Activated CD4-positive, alpha-beta T cell treated with anti-CD3 and anti-CD28 coated beads, Interleukin-2, amount 50 U/mL, for 4 hours (primary cell): Measurements from ENCODE around the gene PKHD1.

ENCODE experiments used
- DNase-seq, 2 experiments: peaks; one replicate each; pipeline ENCODE4 v3.0.0-alpha.2; 2020

The PKHD1 gene

DNA sequence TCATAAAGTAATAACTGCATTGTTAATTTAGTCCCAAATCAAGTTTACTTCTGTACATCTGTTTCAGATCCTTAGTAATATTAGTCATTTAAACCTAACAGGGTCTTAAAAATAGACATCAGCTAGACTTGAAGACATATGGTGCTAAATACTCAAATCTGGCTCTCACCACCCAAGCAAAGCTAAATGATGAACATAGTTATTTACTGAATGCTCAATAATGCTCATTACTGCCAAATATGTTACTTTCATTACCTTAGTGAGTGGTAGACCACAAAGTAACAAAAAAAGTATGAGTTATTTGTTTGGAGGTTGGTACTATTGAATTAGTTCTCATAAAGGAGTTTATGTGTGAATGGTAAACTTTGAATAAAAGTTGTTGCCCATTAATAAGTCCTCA is 502.1 kb downstream of the PKHD1 start:
- DNase-seq: no peak

DNA sequence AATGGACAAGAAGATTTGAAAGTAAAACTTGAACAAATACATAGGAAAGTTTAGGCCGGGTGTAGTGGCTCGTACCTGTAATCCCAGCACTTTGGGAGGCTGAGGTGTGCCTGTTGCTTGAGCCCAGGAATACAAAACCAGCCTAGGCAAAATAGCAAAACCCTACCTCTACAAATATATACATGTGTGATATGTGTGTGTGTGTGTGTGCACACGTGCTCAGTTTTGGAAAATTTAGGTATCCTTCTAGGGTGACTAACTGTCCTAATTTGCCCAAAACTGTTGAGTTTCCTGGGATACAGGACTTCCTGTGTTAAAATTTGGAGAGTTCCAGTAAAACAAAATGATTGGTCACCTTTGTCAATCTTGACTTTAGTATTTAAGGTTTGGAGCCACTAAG is 503.2 kb downstream of the PKHD1 start:
- no peak for DNase-seq

DNA sequence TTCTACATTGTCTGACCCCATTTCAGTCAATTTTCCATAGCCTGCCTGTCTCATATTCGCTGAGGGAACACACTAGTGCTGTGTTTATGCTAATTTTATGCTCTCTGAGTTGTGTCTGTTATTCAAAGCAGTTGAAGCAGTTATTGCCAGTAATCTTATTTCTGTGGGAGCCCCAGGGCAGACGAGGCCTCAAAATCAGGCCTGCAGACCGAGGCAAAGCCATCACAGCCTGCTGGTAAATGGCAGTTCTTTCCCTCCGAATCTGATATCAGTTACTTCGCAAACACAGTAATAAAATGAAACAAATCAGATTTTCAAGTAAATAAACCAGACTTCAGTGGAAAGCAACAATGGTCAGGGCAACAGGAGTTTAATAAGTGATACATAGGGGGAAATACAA is 508.4 kb downstream of the PKHD1 start:
- no peak for DNase-seq

DNA sequence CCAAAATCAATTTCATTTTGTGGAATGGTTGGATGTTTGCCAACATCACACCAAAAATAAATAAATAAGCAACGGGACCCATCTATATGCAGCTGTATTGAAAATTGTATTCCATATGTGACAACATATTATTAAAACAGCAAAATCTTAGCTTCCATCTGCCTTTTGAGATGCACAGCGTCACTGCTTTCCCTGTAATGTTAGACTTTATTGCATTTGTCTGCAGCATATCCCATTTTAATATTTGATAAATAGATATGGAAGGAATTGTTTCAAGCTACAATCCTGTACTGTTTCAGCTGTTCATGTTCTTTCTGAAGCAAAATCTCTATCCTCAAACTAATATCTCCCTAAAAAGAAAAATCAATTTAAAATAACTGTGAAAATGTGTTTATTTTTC is 509.1 kb downstream of the PKHD1 start:
- no peak for DNase-seq

DNA sequence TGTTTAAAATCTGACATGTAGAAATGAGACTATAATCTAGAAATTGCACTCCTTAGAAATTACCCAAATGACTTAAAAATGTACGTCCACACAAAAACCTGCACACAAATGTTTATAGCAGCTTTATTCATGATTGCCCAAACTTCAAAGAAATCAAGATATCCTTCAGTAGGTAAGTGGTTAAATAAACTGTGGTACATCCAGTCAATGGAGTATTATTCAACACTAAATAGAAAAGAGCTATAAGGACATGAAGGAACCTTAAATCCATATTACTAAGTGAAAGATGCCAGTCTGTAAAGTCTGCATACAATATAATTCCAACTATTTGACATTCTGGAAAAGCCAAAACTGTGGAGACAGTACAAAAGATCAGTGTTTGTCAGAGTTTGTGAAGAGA is 513.4 kb downstream of the PKHD1 start:
- no peak for DNase-seq

DNA sequence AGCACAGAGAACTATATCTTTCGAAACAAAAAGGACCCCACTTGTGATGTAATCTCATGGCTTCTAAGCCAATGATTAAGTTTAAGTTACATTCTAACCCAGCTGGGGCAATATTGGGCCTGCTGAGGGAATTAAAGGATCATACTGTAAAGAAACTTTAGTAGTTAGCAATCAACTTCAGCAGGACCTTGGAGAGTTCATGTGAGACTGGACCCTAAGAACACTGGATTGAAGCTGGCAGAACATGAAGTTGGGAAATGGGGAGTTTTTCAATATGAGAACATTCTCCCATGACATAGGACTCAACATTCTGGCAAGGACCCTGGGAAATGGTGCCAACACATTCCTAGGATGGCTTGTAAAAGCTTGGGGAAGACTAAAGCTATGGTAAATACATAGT is 516.2 kb downstream of the PKHD1 start:
- DNase-seq: no peak

DNA sequence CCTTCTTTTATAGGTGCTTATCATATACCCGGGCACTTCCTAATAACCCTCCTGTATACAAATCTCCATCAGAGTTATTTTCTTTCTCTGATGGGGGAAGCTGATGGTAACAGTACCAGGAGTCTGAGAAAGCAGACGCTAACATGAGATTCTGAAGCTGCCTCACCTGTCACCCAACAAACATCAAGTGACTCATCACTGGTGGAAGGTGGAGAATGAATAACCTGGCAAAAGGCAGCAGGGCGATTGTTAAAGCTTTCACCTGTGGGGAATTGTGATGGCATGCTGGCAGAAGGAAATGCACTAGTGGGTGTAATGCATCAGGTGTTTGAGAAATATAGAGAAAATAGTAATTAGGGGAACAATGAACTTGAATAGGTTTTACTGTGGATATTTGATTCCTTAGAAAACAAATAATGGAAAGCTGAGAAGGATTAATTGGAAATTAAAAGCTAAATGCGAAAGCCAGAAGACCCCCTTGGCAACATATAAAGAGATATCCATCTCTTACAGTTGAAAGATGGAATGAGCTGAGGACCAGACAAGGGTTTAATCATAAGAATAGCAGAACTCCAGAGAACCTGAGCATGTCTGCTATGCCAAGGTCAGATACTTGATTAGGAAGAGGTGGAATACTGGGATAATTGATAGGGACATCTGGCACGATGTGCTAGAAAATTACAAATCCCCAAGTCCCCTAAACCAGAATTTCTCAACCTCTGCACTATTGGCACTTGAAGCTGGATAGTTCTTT is 517.1 kb downstream of the PKHD1 start:
- DNase-seq: no peak

DNA sequence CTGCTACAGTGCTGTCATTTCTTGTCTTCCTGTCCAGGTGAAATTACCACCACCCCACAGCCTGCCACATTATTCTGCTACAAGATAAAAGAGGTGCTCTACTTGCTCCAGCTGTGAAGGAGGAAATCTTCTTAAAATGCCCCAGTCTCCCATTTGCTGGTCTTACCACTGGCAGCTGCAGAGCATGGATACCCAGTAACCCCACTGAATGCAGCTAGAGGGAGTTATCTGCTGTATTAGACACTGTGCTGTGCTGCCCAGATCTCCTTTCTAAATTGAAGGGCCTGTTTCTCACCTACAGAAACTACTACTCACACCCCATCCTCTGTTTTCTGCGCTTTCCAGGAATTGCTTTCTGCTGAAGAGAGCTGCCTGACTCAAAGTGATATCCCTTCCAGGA is 517.8 kb downstream of the PKHD1 start:
- no peak for DNase-seq

DNA sequence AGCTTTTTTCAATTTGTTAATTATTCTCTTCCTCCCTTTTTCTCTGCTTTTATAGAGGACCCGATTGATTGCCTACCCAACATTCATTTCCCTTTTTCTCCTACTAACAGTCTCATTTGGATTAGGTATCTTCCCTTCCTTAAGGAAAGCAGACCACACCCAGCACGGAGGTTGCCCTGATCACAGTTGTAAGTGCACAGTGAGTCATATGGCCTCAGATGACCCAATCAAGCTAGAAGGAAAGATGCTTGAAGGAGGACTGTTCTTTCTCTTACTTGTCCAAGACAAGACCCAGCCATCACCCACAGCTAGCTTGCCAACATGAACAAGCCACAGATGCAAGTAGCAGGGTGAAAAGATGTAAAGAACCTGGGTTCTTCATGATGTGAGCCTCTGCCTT is 518.6 kb downstream of the PKHD1 start:
- DNase-seq: no peak

DNA sequence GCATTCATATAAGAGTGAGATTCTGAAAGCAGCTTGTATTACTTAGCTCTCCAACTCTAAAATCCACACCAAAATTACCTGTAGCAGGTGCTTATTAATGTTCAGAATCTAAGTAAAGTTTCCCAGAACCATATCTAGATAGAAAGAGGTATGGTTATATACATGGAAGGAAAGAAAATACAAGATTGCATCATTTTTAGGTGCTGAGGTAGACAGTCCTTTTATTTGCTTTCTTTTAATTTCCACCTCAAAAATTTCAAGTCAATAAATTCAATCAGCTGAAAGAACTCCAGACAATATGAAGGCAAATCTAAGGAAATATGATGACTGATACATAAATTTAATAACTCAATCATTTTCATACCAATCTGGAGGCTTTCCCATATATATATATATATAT is 521.9 kb downstream of the PKHD1 start:
- no peak for DNase-seq
